ENCODE results near the gene PIP5K1B. TPM values are rescaled to one million over a fixed set of nuclear protein-coding genes. Genes with fewer than 3 reads are reported as not detected.

The PIP5K1B gene
- total and polyA plus RNA-seq, 2 donors (not counting 1 experiment from before 2014, with no cell fraction given), result 11.8 to 24.1 TPM

DNA sequence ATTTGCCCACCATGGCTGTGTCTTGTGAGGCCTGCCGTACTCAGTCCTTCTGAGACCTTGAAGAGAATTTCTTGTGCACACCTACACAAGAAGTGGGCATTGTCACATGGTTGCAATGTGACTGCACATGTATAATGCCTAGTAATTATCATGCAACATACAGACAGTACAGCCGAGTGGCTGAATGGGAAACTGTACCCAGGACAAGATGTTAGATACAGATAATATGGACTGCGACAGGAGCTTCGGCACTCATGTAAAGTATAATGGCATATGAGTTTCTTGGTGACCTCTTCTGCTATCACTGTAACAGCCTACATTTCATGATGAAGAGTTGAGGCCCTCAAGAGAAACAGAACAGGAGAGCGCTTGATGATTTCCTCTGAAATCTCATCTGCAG is 313.7 kb downstream of the PIP5K1B start:
- H4K20me1 ChIP-seq (ENCODE audit: control insufficient read depth, insufficient read depth, low read length, poor library complexity, severe bottlenecking), result no peaks in the 10 kb centered on the region
- H2AFZ ChIP-seq (ENCODE audit: insufficient read depth, low read depth, low read length, poor library complexity, severe bottlenecking), result no peak overlapping the region
- no peak overlapping the region for H3K9ac ChIP-seq (ENCODE audit: low read length)
- Mint-ChIP-seq H3K4me3 (no peak overlapping the region), H3K27ac (no peak overlapping the region), H3K27me3 (no peaks in the 10 kb centered on the region), H3K4me1 (peaks cover 5% of the 10 kb centered on the region), H3K9me3 (ENCODE audit: insufficient read depth) (no peaks in the 10 kb centered on the region)
- POLR2A ChIA-PET, result no interaction called here
- no peaks in the 10 kb centered on the region for H3K79me2 ChIP-seq (ENCODE audit: control insufficient read depth, insufficient read depth, low read length)
- ATAC-seq (ENCODE audit: low read depth) (no peak), DNase-seq (no peak)
- H3K4me2 ChIP-seq (replicated peaks; ENCODE audit: low read depth, low read length, poor library complexity, severe bottlenecking), result no peak overlapping the region
- H3K36me3 ChIP-seq (replicated peaks in 1 of 2; ENCODE audit: control extremely low read depth in 1 of 2, control insufficient read depth in 1 of 2, extremely low read depth in 1 of 2, insufficient read depth in 2 of 2, low read length in 1 of 2), result no peaks in the 10 kb centered on the region
- TF ChIP-seq EZH2 (IDR thresholded peaks at IDR 0.05; ENCODE audit: borderline replicate concordance, insufficient read depth, low read depth, low read length, poor library complexity, severe bottlenecking), result no peak
- H3K27me3 ChIP-seq (replicated peaks in 1 of 4; ENCODE audit: control extremely low read depth in 1 of 4, control insufficient read depth in 3 of 4, insufficient read depth in 4 of 4, low read length in 3 of 4), result no peaks in the 10 kb centered on the region
- intact Hi-C loops (cut with micrococcal nuclease), result no loop called here
- peaks cover 4 to 6% of the 10 kb centered on the region in 2 donors for H3K4me1 ChIP-seq (ENCODE audit: control insufficient read depth in 2 of 2, insufficient read depth in 2 of 2, low read length in 2 of 2)
- no peaks in the 10 kb centered on the region for H3K9me3 ChIP-seq (ENCODE audit: control extremely low read depth in 1 of 3, control insufficient read depth in 2 of 3, insufficient read depth in 1 of 3, low read length in 2 of 3)
- CTCF ChIA-PET, result interaction anchor here (0.9 kb wide), 1 partner anchor 16 kb away, joined by 3 read pairs; the partner anchor contains the start of gene FXN
- no CpG with 5 or more reads among the region's 5 CpGs for WGBS (ENCODE audit: insufficient coverage)
- no peak overlapping the region for H3K4me3 ChIP-seq (ENCODE audit: control extremely low read depth in 1 of 5, extremely low read depth in 1 of 5, insufficient read depth in 1 of 5, low read depth in 2 of 5, low read length in 4 of 5)
- H3K27ac ChIP-seq (ENCODE audit: low read length in 2 of 2), result no peak overlapping the region

DNA sequence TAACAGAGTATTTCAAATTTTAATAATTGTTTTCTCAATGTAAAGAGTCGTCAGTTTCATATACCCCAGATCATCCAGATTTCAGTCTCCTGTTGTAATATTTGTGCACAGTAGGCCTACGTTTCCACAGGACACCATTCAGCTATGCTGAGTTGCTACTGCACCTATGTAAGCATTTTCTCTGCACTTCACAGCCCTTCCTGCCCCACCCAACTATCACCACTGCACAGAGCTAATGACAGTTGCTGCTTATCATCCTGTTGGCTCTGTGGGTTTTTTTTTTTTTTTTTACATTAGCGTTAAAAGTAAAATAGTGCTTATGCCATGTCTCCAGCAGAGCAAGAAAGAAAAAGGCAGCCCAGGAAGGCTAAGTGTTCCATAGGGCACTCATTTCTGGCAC is 314.8 kb downstream of the PIP5K1B start:
- Histone ChIP-seq H2AFZ (ENCODE audit: insufficient read depth, low read depth, low read length, poor library complexity, severe bottlenecking) (no peak overlapping the region), H3K4me1 (ENCODE audit: control insufficient read depth in 2 of 2, insufficient read depth in 2 of 2, low read length in 2 of 2) (peaks cover 4 to 6% of the 10 kb centered on the region in 2 donors), H3K27ac (ENCODE audit: low read length in 2 of 2) (no peak overlapping the region), H3K4me2 (replicated peaks; ENCODE audit: low read depth, low read length, poor library complexity, severe bottlenecking) (no peak overlapping the region), H3K79me2 (ENCODE audit: control insufficient read depth, insufficient read depth, low read length) (no peaks in the 10 kb centered on the region), H3K36me3 (replicated peaks in 1 of 2; ENCODE audit: control extremely low read depth in 1 of 2, control insufficient read depth in 1 of 2, extremely low read depth in 1 of 2, insufficient read depth in 2 of 2, low read length in 1 of 2) (no peaks in the 10 kb centered on the region), H4K20me1 (ENCODE audit: control insufficient read depth, insufficient read depth, low read length, poor library complexity, severe bottlenecking) (no peaks in the 10 kb centered on the region), H3K27me3 (replicated peaks in 1 of 4; ENCODE audit: control extremely low read depth in 1 of 4, control insufficient read depth in 3 of 4, insufficient read depth in 4 of 4, low read length in 3 of 4) (no peaks in the 10 kb centered on the region), H3K9ac (ENCODE audit: low read length) (no peak overlapping the region), H3K4me3 (ENCODE audit: control extremely low read depth in 1 of 5, extremely low read depth in 1 of 5, insufficient read depth in 1 of 5, low read depth in 2 of 5, low read length in 4 of 5) (no peak overlapping the region), H3K9me3 (ENCODE audit: control extremely low read depth in 1 of 3, control insufficient read depth in 2 of 3, insufficient read depth in 1 of 3, low read length in 2 of 3) (no peaks in the 10 kb centered on the region)
- DNase-seq (no peak), ATAC-seq (ENCODE audit: low read depth) (no peak)
- Mint-ChIP-seq H3K27me3 (no peaks in the 10 kb centered on the region), H3K9me3 (ENCODE audit: insufficient read depth) (no peaks in the 10 kb centered on the region), H3K27ac (no peak overlapping the region), H3K4me3 (no peak overlapping the region), H3K4me1 (peaks cover 5% of the 10 kb centered on the region)
- no peak for TF ChIP-seq EZH2 (IDR thresholded peaks at IDR 0.05; ENCODE audit: borderline replicate concordance, insufficient read depth, low read depth, low read length, poor library complexity, severe bottlenecking)
- TF ChIP-seq, protein P1, sequence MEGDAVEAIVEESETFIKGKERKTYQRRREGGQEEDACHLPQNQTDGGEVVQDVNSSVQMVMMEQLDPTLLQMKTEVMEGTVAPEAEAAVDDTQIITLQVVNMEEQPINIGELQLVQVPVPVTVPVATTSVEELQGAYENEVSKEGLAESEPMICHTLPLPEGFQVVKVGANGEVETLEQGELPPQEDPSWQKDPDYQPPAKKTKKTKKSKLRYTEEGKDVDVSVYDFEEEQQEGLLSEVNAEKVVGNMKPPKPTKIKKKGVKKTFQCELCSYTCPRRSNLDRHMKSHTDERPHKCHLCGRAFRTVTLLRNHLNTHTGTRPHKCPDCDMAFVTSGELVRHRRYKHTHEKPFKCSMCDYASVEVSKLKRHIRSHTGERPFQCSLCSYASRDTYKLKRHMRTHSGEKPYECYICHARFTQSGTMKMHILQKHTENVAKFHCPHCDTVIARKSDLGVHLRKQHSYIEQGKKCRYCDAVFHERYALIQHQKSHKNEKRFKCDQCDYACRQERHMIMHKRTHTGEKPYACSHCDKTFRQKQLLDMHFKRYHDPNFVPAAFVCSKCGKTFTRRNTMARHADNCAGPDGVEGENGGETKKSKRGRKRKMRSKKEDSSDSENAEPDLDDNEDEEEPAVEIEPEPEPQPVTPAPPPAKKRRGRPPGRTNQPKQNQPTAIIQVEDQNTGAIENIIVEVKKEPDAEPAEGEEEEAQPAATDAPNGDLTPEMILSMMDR (IDR thresholded peaks at IDR 0.05), result no peak
- intact Hi-C loops (cut with micrococcal nuclease), result loop anchor here (10.0 kb wide), 1 partner anchor 335 kb away; no protein-coding TSS in a partner anchor
- WGBS (ENCODE audit: insufficient coverage), result 14% methylated on average over 1 of the region's 3 CpGs
- CTCF ChIA-PET, result interaction anchor here (1.2 kb wide), 1 partner anchor 10 kb away, joined by 6 read pairs; no protein-coding TSS in a partner anchor
- POLR2A ChIA-PET, result no interaction called here

Data from B cell (primary cell).